GM18526 (cell line): ENCODE measurements around the gene PTPN6.
A peak's percentile ranks its signal among the peaks of the same experiment; 100 is the strongest.

ENCODE experiments used
- POLR2A ChIP-seq: IDR thresholded peaks from 3 replicates; pipeline ENCODE4 v1.6.1; 2011; ENCODE audit not compliant: insufficient read length; ENCODE audit errors: extremely low read depth

PTPN6 gene

GRCh38 chr12:6946033-6946919, 4.9 kb upstream of the PTPN6 start:
- TF ChIP-seq POLR2A = peak; percentile 52

- no peak for TF ChIP-seq POLR2A
Measured at GRCh38 chr12:6946920-6947374, 4.2 kb upstream of the PTPN6 start.

GRCh38 chr12:6947615-6948014, 3.5 kb upstream of the PTPN6 start:
- TF ChIP-seq POLR2A = no peak

- TF ChIP-seq POLR2A = no peak
Measured at GRCh38 chr12:6948873-6949594, 2.1 kb upstream of the PTPN6 start.

GRCh38 chr12:6950401-6950801, 755 bp upstream of the PTPN6 start:
- TF ChIP-seq POLR2A = no peak

GRCh38 chr12:6951551-6952120, 480 bp downstream of the PTPN6 start:
- no peak for TF ChIP-seq POLR2A

GRCh38 chr12:6952121-6952862, 1.1 kb downstream of the PTPN6 start:
- peak; percentile 46 for TF ChIP-seq POLR2A

GRCh38 chr12:6952863-6953441, 1.8 kb downstream of the PTPN6 start:
- TF ChIP-seq POLR2A = no peak

GRCh38 chr12:6953442-6954315, 2.5 kb downstream of the PTPN6 start:
- peak; percentile 99 for TF ChIP-seq POLR2A

- TF ChIP-seq POLR2A = no peak
Measured at GRCh38 chr12:6954316-6955107, 3.4 kb downstream of the PTPN6 start.

GRCh38 chr12:6955108-6956020, 4.2 kb downstream of the PTPN6 start:
- TF ChIP-seq POLR2A = peak; percentile 7
